ENCODE results near the gene GIMAP5. TPM values are rescaled to one million over a fixed set of nuclear protein-coding genes. Genes with fewer than 3 reads are reported as not detected.

The GIMAP5 gene
- not detected in 5 replicates for total RNA-seq (2022; extraction: Qiagen RNA extraction; ENCODE audit: low read depth)

GRCh38 chr7:150737265-150738055 is at the start of gene GIMAP5:
TSS of gene GIMAP5 (plus strand) at chr7:150737418. CDS start at chr7:150740885, 3,467 bp downstream.

DNA sequence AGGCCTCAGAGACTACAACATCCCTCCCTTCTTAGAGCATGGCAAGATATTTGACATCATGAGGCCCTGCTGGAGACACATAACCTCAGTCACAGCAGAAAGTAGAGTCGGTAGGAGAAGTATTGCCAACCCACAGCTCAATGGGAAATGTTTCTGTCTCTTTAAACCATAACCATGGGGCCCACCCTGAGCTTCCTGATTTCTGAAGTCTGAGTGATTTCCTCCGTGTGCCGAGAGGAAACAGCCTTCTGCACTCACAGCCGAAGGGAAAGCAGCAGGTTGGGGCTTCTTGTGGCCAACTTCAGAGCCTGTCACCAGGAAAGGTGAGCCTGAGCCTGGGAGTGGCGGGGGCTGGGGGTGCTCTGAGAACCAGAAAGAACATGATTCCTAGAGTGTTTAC is 20.9 kb upstream of the GIMAP5 start, which contains the start of gene GIMAP1:
GIMAP1 (plus strand) TSS at position 246 of the 400 bp plus-strand sequence. CDS start 2,435 bp downstream, outside the sequence.

Other genes starting within 250 kb of the GIMAP5 start
- not detected in 5 replicates for gene GIMAP7, start 222.5 kb upstream of the GIMAP5 start, total RNA-seq (2022; extraction: Qiagen RNA extraction; ENCODE audit: low read depth)
- gene GIMAP4, start 170.0 kb upstream of the GIMAP5 start, total RNA-seq (2022; extraction: Qiagen RNA extraction; ENCODE audit: low read depth), result not detected in 5 replicates
- not detected in 5 replicates for gene GIMAP6, start 105.0 kb upstream of the GIMAP5 start, total RNA-seq (2022; extraction: Qiagen RNA extraction; ENCODE audit: low read depth)
- 0.06 TPM in 2 of 5 replicates, not detected in the others for gene GIMAP2, start 51.7 kb upstream of the GIMAP5 start, total RNA-seq (2022; extraction: Qiagen RNA extraction; ENCODE audit: low read depth)
- not detected in 5 replicates for gene GIMAP1, start 20.8 kb upstream of the GIMAP5 start, total RNA-seq (2022; extraction: Qiagen RNA extraction; ENCODE audit: low read depth)
- gene TMEM176B, start 62.9 kb downstream of the GIMAP5 start, total RNA-seq (2022; extraction: Qiagen RNA extraction; ENCODE audit: low read depth), result 0.09 to 0.16 TPM in 2 of 5 replicates, not detected in the others
- not detected in 5 replicates for gene TMEM176A, start 63.4 kb downstream of the GIMAP5 start, total RNA-seq (2022; extraction: Qiagen RNA extraction; ENCODE audit: low read depth)
- not detected in 5 replicates for gene AOC1, start 115.1 kb downstream of the GIMAP5 start, total RNA-seq (2022; extraction: Qiagen RNA extraction; ENCODE audit: low read depth)
- 0.35 to 0.51 TPM (median 0.44 TPM) in 5 replicates for gene KCNH2, start 240.9 kb downstream of the GIMAP5 start, total RNA-seq (2022; extraction: Qiagen RNA extraction; ENCODE audit: low read depth)